H1 (cell line): Measurements from ENCODE around the gene ADORA1. TPM values are rescaled to one million over a fixed set of nuclear protein-coding genes. Genes with fewer than 3 reads are reported as not detected.

Experiments
- CTBP2 ChIP-seq: IDR thresholded peaks from 2 replicates; pipeline ENCODE4 v1.7.0; 2011; ENCODE audit warnings: borderline replicate concordance, mild to moderate bottlenecking, moderate library complexity, mixed read lengths, low read length; ENCODE audit not compliant: insufficient read depth, insufficient read length
- GABPA ChIP-seq: IDR thresholded peaks from 2 replicates; pipeline ENCODE4 v1.6.1; 2011; ENCODE audit warnings: mild to moderate bottlenecking, low read length, moderate library complexity, borderline replicate concordance; ENCODE audit not compliant: insufficient read depth
- JUND ChIP-seq: IDR thresholded peaks from 2 replicates; pipeline ENCODE4 v1.6.1; 2011; ENCODE audit warnings: mild to moderate bottlenecking, improper control_type of control experiment, low read length
- RXRA ChIP-seq: IDR thresholded peaks from 2 replicates; pipeline ENCODE4 v1.6.1; 2011; ENCODE audit warnings: low read depth, mild to moderate bottlenecking, low read length, moderate library complexity; ENCODE audit not compliant: insufficient read depth
- SIN3A ChIP-seq, 2 experiments: IDR thresholded peaks in 1 of 2; conservative IDR thresholded peaks in 1 of 2; 2 replicates each; pipeline ENCODE4 v1.6.1; 2011 to 2012; ENCODE audit warnings: low read length in 2 of 2, improper control_type of control experiment in 1 of 2, low read depth in 1 of 2, mild to moderate bottlenecking in 1 of 2
- SP4 ChIP-seq: IDR thresholded peaks from 2 replicates; pipeline ENCODE4 v1.6.1; 2012; ENCODE audit warnings: low read length, inconsistent platforms
- TAF7 ChIP-seq: optimal IDR thresholded peaks from 2 replicates; pipeline ENCODE3; 2011; ENCODE audit warnings: low read depth, mild to moderate bottlenecking, inconsistent platforms, low read length, moderate library complexity, borderline replicate concordance
- TBP ChIP-seq: IDR thresholded peaks from 2 replicates; pipeline ENCODE4 v1.6.1; 2011; ENCODE audit warnings: low read depth, low read length, improper control_type of control experiment
- TEAD4 ChIP-seq: IDR thresholded peaks from 2 replicates; pipeline ENCODE4 v1.6.1; 2012; ENCODE audit warnings: low read depth, low read length, inconsistent platforms, mixed read lengths
- USF2 ChIP-seq: IDR thresholded peaks from 2 replicates; pipeline ENCODE4 v1.6.1; 2011; ENCODE audit warnings: low read length, improper control_type of control experiment
- YY1 ChIP-seq: IDR thresholded peaks from 2 replicates; pipeline ENCODE4 v1.6.1; 2011; ENCODE audit warnings: low read depth, mild to moderate bottlenecking, low read length
- polyA plus RNA-seq, 7 experiments: library from polyadenylated mRNA; depleted of rRNA in 3 of 7; stranded (reverse) in 5 of 7; unstranded in 2 of 7; fragments of >200 nt in 5 of 7; fragments of 200-250 nt in 2 of 7; gene quantifications; 1 replicate in 5 of 7; 2 replicates in 1 of 7; 4 replicates in 1 of 7; pipeline versions ENCODE4 v1.2.1 to v1.2.3, GENCODE V29; 2011 to 2013; ENCODE audit warnings: missing spikeins in 2 of 7, mixed read lengths in 2 of 7
- total RNA-seq: library from RNA; stranded (reverse); fragmentation: NEBNext Ultra II Directional; extraction: Animal tissue kit (Norgen Biotek cat#: 25700); gene quantifications from 2 replicates; pipeline ENCODE4 v1.2.1, GENCODE V29; 2021
- TF ChIP-seq, protein P1 (sequence below): IDR thresholded peaks from 2 replicates; pipeline ENCODE4 v1.6.1; 2011; ENCODE audit warnings: low read depth, mild to moderate bottlenecking, low read length; ENCODE audit not compliant: insufficient read depth
- TF ChIP-seq, protein P2 (sequence below): IDR thresholded peaks from 2 replicates; pipeline ENCODE4 v1.6.1; 2012; ENCODE audit warnings: low read length, inconsistent platforms
- TF ChIP-seq, protein P3 (sequence below): IDR thresholded peaks from 2 replicates; pipeline ENCODE4 v1.6.1; 2012; ENCODE audit warnings: inconsistent platforms
- TF ChIP-seq, protein P4 (sequence below), 3 experiments: IDR thresholded peaks; 1 replicate in 2 of 3; 2 replicates in 1 of 3; pipeline versions ENCODE4 v1.5.1 to v1.6.1; 2011; ENCODE audit warnings: low read length in 3 of 3, mild to moderate bottlenecking in 3 of 3, inconsistent platforms in 2 of 3, low read depth in 1 of 3, moderate library complexity in 1 of 3; ENCODE audit not compliant: insufficient read depth in 1 of 3; ENCODE audit errors: control extremely low read depth in 1 of 3

The ADORA1 gene
- total and polyA plus RNA-seq, 2 of the 8 experiments (the other 6 are each of a cell fraction or from before 2014, with no cell fraction given): 3.3 to 6.7 TPM

GRCh38 chr1:203117611-203118575 lies 9.6 kb upstream of the ADORA1 start (continued):
- TF ChIP-seq, protein P1, sequence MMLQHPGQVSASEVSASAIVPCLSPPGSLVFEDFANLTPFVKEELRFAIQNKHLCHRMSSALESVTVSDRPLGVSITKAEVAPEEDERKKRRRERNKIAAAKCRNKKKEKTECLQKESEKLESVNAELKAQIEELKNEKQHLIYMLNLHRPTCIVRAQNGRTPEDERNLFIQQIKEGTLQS: no peak
- TF ChIP-seq SIN3A (conservative IDR thresholded peaks at IDR 0.05 in 1 of 2, IDR thresholded peaks at IDR 0.05 in 1 of 2; ENCODE audit: low read depth in 1 of 2, low read length in 2 of 2) (peak in 1 of 2 experiments; percentile 56; a peak in 1 of 4 replicates), TBP (peak; percentile 64; the same call in 1 of the 2 replicates), JUND (0 out of 2 replicates have a peak, but pooled peaks have one; percentile 48), RXRA (no peak), TEAD4 (no peak), GABPA (peak; percentile 41; the same call in 1 of the 2 replicates), CTBP2 (no peak), USF2 (no peak), TAF7 (no peak), SP4 (no peak), YY1 (peak; percentile 54; the same call in 1 of the 2 replicates)
- TF ChIP-seq, protein P2, sequence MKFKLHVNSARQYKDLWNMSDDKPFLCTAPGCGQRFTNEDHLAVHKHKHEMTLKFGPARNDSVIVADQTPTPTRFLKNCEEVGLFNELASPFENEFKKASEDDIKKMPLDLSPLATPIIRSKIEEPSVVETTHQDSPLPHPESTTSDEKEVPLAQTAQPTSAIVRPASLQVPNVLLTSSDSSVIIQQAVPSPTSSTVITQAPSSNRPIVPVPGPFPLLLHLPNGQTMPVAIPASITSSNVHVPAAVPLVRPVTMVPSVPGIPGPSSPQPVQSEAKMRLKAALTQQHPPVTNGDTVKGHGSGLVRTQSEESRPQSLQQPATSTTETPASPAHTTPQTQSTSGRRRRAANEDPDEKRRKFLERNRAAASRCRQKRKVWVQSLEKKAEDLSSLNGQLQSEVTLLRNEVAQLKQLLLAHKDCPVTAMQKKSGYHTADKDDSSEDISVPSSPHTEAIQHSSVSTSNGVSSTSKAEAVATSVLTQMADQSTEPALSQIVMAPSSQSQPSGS: no peak
- TF ChIP-seq, protein P3, sequence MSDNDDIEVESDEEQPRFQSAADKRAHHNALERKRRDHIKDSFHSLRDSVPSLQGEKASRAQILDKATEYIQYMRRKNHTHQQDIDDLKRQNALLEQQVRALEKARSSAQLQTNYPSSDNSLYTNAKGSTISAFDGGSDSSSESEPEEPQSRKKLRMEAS: peak; percentile 42; the same call in 1 of the 2 replicates
- TF ChIP-seq, protein P4, sequence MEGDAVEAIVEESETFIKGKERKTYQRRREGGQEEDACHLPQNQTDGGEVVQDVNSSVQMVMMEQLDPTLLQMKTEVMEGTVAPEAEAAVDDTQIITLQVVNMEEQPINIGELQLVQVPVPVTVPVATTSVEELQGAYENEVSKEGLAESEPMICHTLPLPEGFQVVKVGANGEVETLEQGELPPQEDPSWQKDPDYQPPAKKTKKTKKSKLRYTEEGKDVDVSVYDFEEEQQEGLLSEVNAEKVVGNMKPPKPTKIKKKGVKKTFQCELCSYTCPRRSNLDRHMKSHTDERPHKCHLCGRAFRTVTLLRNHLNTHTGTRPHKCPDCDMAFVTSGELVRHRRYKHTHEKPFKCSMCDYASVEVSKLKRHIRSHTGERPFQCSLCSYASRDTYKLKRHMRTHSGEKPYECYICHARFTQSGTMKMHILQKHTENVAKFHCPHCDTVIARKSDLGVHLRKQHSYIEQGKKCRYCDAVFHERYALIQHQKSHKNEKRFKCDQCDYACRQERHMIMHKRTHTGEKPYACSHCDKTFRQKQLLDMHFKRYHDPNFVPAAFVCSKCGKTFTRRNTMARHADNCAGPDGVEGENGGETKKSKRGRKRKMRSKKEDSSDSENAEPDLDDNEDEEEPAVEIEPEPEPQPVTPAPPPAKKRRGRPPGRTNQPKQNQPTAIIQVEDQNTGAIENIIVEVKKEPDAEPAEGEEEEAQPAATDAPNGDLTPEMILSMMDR (IDR thresholded peaks at IDR 0.05; ENCODE audit: control extremely low read depth in 1 of 3, insufficient read depth in 1 of 3, low read depth in 1 of 3, low read length in 3 of 3): peak; percentile 83 to 97 (median 92)
